Kidney (tissue), 14 donors: ENCODE data around the gene RFT1. TPM values are rescaled to one million over a fixed set of nuclear protein-coding genes. Genes with fewer than 3 reads are reported as not detected.

Experiments
- DNase-seq, 5 donors: peaks; one replicate each; pipeline ENCODE4 v3.0.0-alpha.2; 2013 to 2020
- FAIRE-seq: peaks from 2 replicates; lab custom pipeline; 2012; peaks lifted over from hg19 to GRCh38; lab: Jason Lieb, UNC
- H3K27ac ChIP-seq, 2 donors: one replicate each; pipeline ENCODE4 v1.7.0; 2013; ENCODE audit warnings: low read depth in 2 of 2, low read length in 2 of 2, inconsistent platforms in 1 of 2
- H3K27me3 ChIP-seq: one replicate; pipeline ENCODE4 v1.7.1; 2013; ENCODE audit warnings: low read length, inconsistent platforms; ENCODE audit not compliant: control insufficient read depth, insufficient read depth
- H3K36me3 ChIP-seq, 3 donors: one replicate each; pipeline versions ENCODE4 v1.7.0 to v1.7.1; 2013; ENCODE audit warnings: low read length in 3 of 3, control low read depth in 1 of 3, inconsistent platforms in 1 of 3; ENCODE audit not compliant: insufficient read depth in 3 of 3, control insufficient read depth in 2 of 3
- H3K4me1 ChIP-seq, 3 donors: one replicate each; pipeline versions ENCODE4 v1.7.0 to v1.7.1; 2013; ENCODE audit warnings: low read length in 3 of 3, inconsistent platforms in 1 of 3, low read depth in 1 of 3; ENCODE audit not compliant: control insufficient read depth in 2 of 3, insufficient read depth in 2 of 3
- H3K4me3 ChIP-seq, 3 donors: one replicate each; pipeline versions ENCODE4 v1.7.0 to v1.8.1; 2013; ENCODE audit warnings: low read length in 3 of 3, control low read depth in 1 of 3, inconsistent platforms in 1 of 3
- H3K9ac ChIP-seq, 3 donors: one replicate each; pipeline versions ENCODE4 v1.7.0 to v1.7.1; 2013; ENCODE audit warnings: low read length in 3 of 3, control low read depth in 1 of 3, inconsistent platforms in 1 of 3
- H3K9me3 ChIP-seq, 3 donors: one replicate each; pipeline versions ENCODE4 v1.7.0 to v1.7.1; 2013; ENCODE audit warnings: low read length in 3 of 3, control low read depth in 1 of 3, inconsistent platforms in 1 of 3; ENCODE audit not compliant: control insufficient read depth in 2 of 3, insufficient read depth in 1 of 3
- CTCF ChIP-seq: IDR thresholded peaks from 3 replicates; pipeline ENCODE4 v1.5.1; 2012; ENCODE audit warnings: mild to moderate bottlenecking, moderate library complexity, borderline replicate concordance; ENCODE audit not compliant: insufficient read depth; ENCODE audit errors: extremely low read depth
- intact Hi-C: fragments of 100-400 bp; cut with DNase I; formaldehyde crosslinking; loops from one replicate; pipeline ENCODE4 v1.11.1; 2022
- polyA plus RNA-seq: library from polyadenylated mRNA; stranded (reverse); fragments of 350-450 nt; fragmentation: Illumina TruSeq; extraction: RNeasy Lipid Tissue Mini Kit (QIAGEN cat#74804); gene quantifications from one replicate; pipeline ENCODE4 v1.2.3, GENCODE V29; 2014; ENCODE audit warnings: low read depth, low replicate concordance; ENCODE audit not compliant: insufficient read depth
- total RNA-seq: library from RNA; stranded (reverse); fragmentation: NEBNext Ultra II Directional; extraction: Animal tissue kit (Norgen Biotek cat#: 25700); gene quantifications from one replicate; pipeline ENCODE4 v1.2.1, GENCODE V29; 2021
- donor health status: control.
- donor health status: control.
- donor health status: control.
- donor health status: control.
- donor health status: control.
- donor health status: DM: yes; HTN: yes; CAD: no.
- donor health status: Normal renal cell carcinoma (clear cell type).

RFT1 gene
- total and polyA plus RNA-seq, 2 donors from 2014 or later = 14.7 to 22.8 TPM

GRCh38 chr3:53137221-53137620 is 7.0 kb upstream of the RFT1 start:
- intact Hi-C loops = loop anchor here (10.0 kb wide), 1 partner anchor 58 kb away; no protein-coding TSS in a partner anchor
- H3K9ac ChIP-seq = no peak overlapping the region
- DNase-seq (no peak), FAIRE-seq (no peak)
- no peaks in the 10 kb centered on the region for H3K36me3 ChIP-seq
- H3K27ac ChIP-seq = no peak overlapping the region
- H3K27me3 ChIP-seq = no peaks in the 10 kb centered on the region
- peaks cover 0 to 9% (median 9%) of the 10 kb centered on the region in 3 donors for H3K4me1 ChIP-seq
- TF ChIP-seq CTCF = no peak
- H3K9me3 ChIP-seq = no peaks in the 10 kb centered on the region
- no peak overlapping the region for H3K4me3 ChIP-seq

- Histone ChIP-seq H3K27ac (peak overlapping the region in 1 of 2 donors; percentile 33), H3K9ac (no peak overlapping the region), H3K36me3 (no peaks in the 10 kb centered on the region), H3K4me3 (no peak overlapping the region), H3K9me3 (no peaks in the 10 kb centered on the region), H3K27me3 (no peaks in the 10 kb centered on the region), H3K4me1 (peaks cover 5 to 17% (median 11%) of the 10 kb centered on the region in 3 donors)
- intact Hi-C loops = loop anchor here (10.0 kb wide), 1 partner anchor 60 kb away; no protein-coding TSS in a partner anchor
- peak; percentile 79 for TF ChIP-seq CTCF
- FAIRE-seq (no peak), DNase-seq (peak; percentile 76 to 86 (median 81))
These were observed 4.5 kb upstream of the RFT1 start for GRCh38 chr3:53134631-53135232.

GRCh38 chr3:53132347-53132746 is 2.1 kb upstream of the RFT1 start:
- Histone ChIP-seq H3K9me3 (no peaks in the 10 kb centered on the region), H3K9ac (no peak overlapping the region), H3K36me3 (no peaks in the 10 kb centered on the region), H3K27me3 (no peaks in the 10 kb centered on the region), H3K4me3 (no peak overlapping the region), H3K27ac (no peak overlapping the region), H3K4me1 (peaks cover 5 to 16% (median 16%) of the 10 kb centered on the region in 3 donors)
- no peak for TF ChIP-seq CTCF
- no peak for DNase-seq
- intact Hi-C loops = loop anchor here (10.0 kb wide), 1 partner anchor 62 kb away; no protein-coding TSS in a partner anchor
- no peak for FAIRE-seq
